WTC11 (cell line): ENCODE results near the gene SNX2.
"Not testable (repeated sequence)": the region's sequence is repeated elsewhere in the genome, so short reads cannot be mapped to it uniquely, and the experiment has no call there.

Experiments
- IRF2 ChIP-seq: sonication (generic); formaldehyde crosslinking; IDR thresholded peaks from 2 replicates; pipeline ENCODE4 v1.8.0; 2022; ENCODE audit warnings: low read depth, missing genetic modification reagents, borderline replicate concordance
- JUN ChIP-seq: sonication (generic); formaldehyde crosslinking; IDR thresholded peaks from 2 replicates; pipeline ENCODE4 v1.8.0; 2023; ENCODE audit warnings: mild to moderate bottlenecking, missing genetic modification reagents
- ZNF416 ChIP-seq: fragments of 250-450 bp; sonication (Bioruptor Pico); IDR thresholded peaks from 2 replicates; pipeline ENCODE4 v1.9.0; 2021; ENCODE audit warnings: mild to moderate bottlenecking, inconsistent platforms
- ZNF671 ChIP-seq: fragments of 250-450 bp; sonication (Bioruptor Pico); IDR thresholded peaks from 2 replicates; pipeline ENCODE4 v1.8.0; 2021; ENCODE audit warnings: mild to moderate bottlenecking
- TF ChIP-seq, protein P1 (sequence below): fragments of 200-600 bp; IDR thresholded peaks from 2 replicates; pipeline ENCODE4 v1.8.0; 2022; ENCODE audit warnings: antibody characterized with exemption

DNA sequence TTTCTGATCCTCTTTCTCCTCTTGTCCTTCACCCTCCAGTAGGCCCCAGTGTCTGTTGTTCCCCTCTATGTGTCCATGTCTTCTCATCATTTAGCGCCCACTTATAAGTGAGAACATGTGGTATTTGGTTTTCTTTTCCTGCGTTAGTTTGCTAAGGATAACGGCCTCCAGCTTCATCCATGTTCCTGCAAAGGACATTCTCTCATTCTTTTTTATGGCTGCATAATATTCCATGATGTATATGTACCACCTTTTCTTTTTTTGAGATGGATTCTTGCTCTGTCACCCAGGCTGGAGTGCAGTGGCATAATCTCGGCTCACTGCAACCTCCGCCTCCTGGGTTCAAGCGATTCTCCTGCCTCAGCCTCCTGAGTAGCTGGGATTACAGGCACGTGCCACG lies 82.7 kb downstream of the SNX2 start:
- not testable (repeated sequence) for TF ChIP-seq ZNF671, ZNF416, JUN, IRF2 (CRISPR knock-in tag)
- TF ChIP-seq, protein P1, sequence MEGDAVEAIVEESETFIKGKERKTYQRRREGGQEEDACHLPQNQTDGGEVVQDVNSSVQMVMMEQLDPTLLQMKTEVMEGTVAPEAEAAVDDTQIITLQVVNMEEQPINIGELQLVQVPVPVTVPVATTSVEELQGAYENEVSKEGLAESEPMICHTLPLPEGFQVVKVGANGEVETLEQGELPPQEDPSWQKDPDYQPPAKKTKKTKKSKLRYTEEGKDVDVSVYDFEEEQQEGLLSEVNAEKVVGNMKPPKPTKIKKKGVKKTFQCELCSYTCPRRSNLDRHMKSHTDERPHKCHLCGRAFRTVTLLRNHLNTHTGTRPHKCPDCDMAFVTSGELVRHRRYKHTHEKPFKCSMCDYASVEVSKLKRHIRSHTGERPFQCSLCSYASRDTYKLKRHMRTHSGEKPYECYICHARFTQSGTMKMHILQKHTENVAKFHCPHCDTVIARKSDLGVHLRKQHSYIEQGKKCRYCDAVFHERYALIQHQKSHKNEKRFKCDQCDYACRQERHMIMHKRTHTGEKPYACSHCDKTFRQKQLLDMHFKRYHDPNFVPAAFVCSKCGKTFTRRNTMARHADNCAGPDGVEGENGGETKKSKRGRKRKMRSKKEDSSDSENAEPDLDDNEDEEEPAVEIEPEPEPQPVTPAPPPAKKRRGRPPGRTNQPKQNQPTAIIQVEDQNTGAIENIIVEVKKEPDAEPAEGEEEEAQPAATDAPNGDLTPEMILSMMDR: not testable (repeated sequence)
